Measurements from ENCODE around the gene GOLGA7B. TPM values are rescaled to one million over a fixed set of nuclear protein-coding genes. Genes with fewer than 3 reads are reported as not detected.

Gene GOLGA7B
- total RNA-seq, 3 donors from 2014 or later, result 0.28 to 0.32 (median 0.30) TPM

- ATAC-seq (no peak), DNase-seq (no peak)
- H3K27me3 Mint-ChIP-seq (ENCODE audit: low read depth), result no peaks in the 10 kb centered on the region
- no peaks in the 10 kb centered on the region for H3K9me3 Mint-ChIP-seq
- H3K4me1 Mint-ChIP-seq (ENCODE audit: low read depth), result peaks cover 19% of the 10 kb centered on the region
- no peaks in the 10 kb centered on the region for H3K36me3 Mint-ChIP-seq (ENCODE audit: insufficient read depth)
- H3K4me3 Mint-ChIP-seq, result no peak overlapping the region
Observed at GRCh38 chr10:97844678-97845077, 5.0 kb upstream of the GOLGA7B start.

GRCh38 chr10:97849103-97849686 lies 448 bp upstream of the GOLGA7B start:
- Mint-ChIP-seq H3K4me3 (peak overlapping the region; percentile 85), H3K4me1 (ENCODE audit: low read depth) (peaks cover 35% of the 10 kb centered on the region), H3K27me3 (ENCODE audit: low read depth) (no peaks in the 10 kb centered on the region), H3K9me3 (no peaks in the 10 kb centered on the region), H3K36me3 (ENCODE audit: insufficient read depth) (no peaks in the 10 kb centered on the region)
- DNase-seq (no peak), ATAC-seq (peak; percentile 18 to 33)

GRCh38 chr10:97850446-97850845 lies 803 bp downstream of the GOLGA7B start:
- Mint-ChIP-seq H3K4me1 (ENCODE audit: low read depth) (peaks cover 40% of the 10 kb centered on the region), H3K4me3 (peak overlapping the region; percentile 80), H3K36me3 (ENCODE audit: insufficient read depth) (peaks cover 6% of the 10 kb centered on the region), H3K9me3 (no peaks in the 10 kb centered on the region), H3K27me3 (ENCODE audit: low read depth) (no peaks in the 10 kb centered on the region)
- DNase-seq (no peak), ATAC-seq (peak; percentile 3 to 13)

GRCh38 chr10:97851341-97852001 lies 1.8 kb downstream of the GOLGA7B start:
- H3K4me1 Mint-ChIP-seq (ENCODE audit: low read depth), result peaks cover 40% of the 10 kb centered on the region
- peaks cover 6% of the 10 kb centered on the region for H3K36me3 Mint-ChIP-seq (ENCODE audit: insufficient read depth)
- no peaks in the 10 kb centered on the region for H3K27me3 Mint-ChIP-seq (ENCODE audit: low read depth)
- ATAC-seq, result peak; percentile 34 to 57
- no peaks in the 10 kb centered on the region for H3K9me3 Mint-ChIP-seq
- peak overlapping the region; percentile 40 for H3K4me3 Mint-ChIP-seq
- DNase-seq, result no peak

GRCh38 chr10:97852277-97852676 lies 2.6 kb downstream of the GOLGA7B start:
- Mint-ChIP-seq H3K4me3 (no peak overlapping the region), H3K36me3 (ENCODE audit: insufficient read depth) (peaks cover 6% of the 10 kb centered on the region), H3K27me3 (ENCODE audit: low read depth) (no peaks in the 10 kb centered on the region), H3K9me3 (no peaks in the 10 kb centered on the region), H3K4me1 (ENCODE audit: low read depth) (peaks cover 44% of the 10 kb centered on the region)
- ATAC-seq, result no peak
- DNase-seq, result no peak

- peaks cover 47% of the 10 kb centered on the region for H3K4me1 Mint-ChIP-seq (ENCODE audit: low read depth)
- no peak for ATAC-seq
- no peaks in the 10 kb centered on the region for H3K27me3 Mint-ChIP-seq (ENCODE audit: low read depth)
- no peak overlapping the region for H3K4me3 Mint-ChIP-seq
- no peaks in the 10 kb centered on the region for H3K9me3 Mint-ChIP-seq
- peaks cover 6% of the 10 kb centered on the region for H3K36me3 Mint-ChIP-seq (ENCODE audit: insufficient read depth)
- no peak for DNase-seq
Observed at GRCh38 chr10:97852840-97853405, 3.3 kb downstream of the GOLGA7B start.

- H3K9me3 Mint-ChIP-seq, result no peaks in the 10 kb centered on the region
Observed at GRCh38 chr10:97854743-97855142, 5.1 kb downstream of the GOLGA7B start.

GRCh38 chr10:97858001-97858439 lies 8.4 kb downstream of the GOLGA7B start:
- Mint-ChIP-seq H3K9me3 (no peaks in the 10 kb centered on the region), H3K36me3 (ENCODE audit: insufficient read depth) (peaks cover 15% of the 10 kb centered on the region), H3K4me1 (ENCODE audit: low read depth) (peaks cover 23% of the 10 kb centered on the region), H3K27me3 (ENCODE audit: low read depth) (no peaks in the 10 kb centered on the region), H3K4me3 (no peak overlapping the region)
- DNase-seq (no peak), ATAC-seq (peak; percentile 30 to 56)

More at GRCh38 chr10:97854743-97855142, 5.1 kb downstream of the GOLGA7B start:
- no peak overlapping the region for H3K4me3 Mint-ChIP-seq
- H3K4me1 Mint-ChIP-seq (ENCODE audit: low read depth), result peaks cover 47% of the 10 kb centered on the region
- ATAC-seq (no peak), DNase-seq (no peak)
- no peaks in the 10 kb centered on the region for H3K27me3 Mint-ChIP-seq (ENCODE audit: low read depth)
- H3K36me3 Mint-ChIP-seq (ENCODE audit: insufficient read depth), result peaks cover 7% of the 10 kb centered on the region

- H3K36me3 Mint-ChIP-seq (ENCODE audit: insufficient read depth), result peaks cover 18% of the 10 kb centered on the region
- DNase-seq (no peak), ATAC-seq (peak; percentile 52 to 63)
- no peak overlapping the region for H3K4me3 Mint-ChIP-seq
- H3K27me3 Mint-ChIP-seq (ENCODE audit: low read depth), result no peaks in the 10 kb centered on the region
- no peaks in the 10 kb centered on the region for H3K9me3 Mint-ChIP-seq
- H3K4me1 Mint-ChIP-seq (ENCODE audit: low read depth), result peaks cover 16% of the 10 kb centered on the region
Observed at GRCh38 chr10:97861097-97861750, 11.6 kb downstream of the GOLGA7B start.

- Mint-ChIP-seq H3K27me3 (ENCODE audit: low read depth) (no peaks in the 10 kb centered on the region), H3K4me3 (no peak overlapping the region), H3K4me1 (ENCODE audit: low read depth) (peaks cover 13% of the 10 kb centered on the region), H3K9me3 (no peaks in the 10 kb centered on the region), H3K36me3 (ENCODE audit: insufficient read depth) (peaks cover 18% of the 10 kb centered on the region)
- no peak for DNase-seq
- ATAC-seq, result no peak
Observed at GRCh38 chr10:97861924-97862323, 12.3 kb downstream of the GOLGA7B start.

- no peak for ATAC-seq
Observed at GRCh38 chr10:97863808-97864207, 14.2 kb downstream of the GOLGA7B start.

GRCh38 chr10:97865488-97865887 lies 15.8 kb downstream of the GOLGA7B start:
- Mint-ChIP-seq H3K9me3 (no peaks in the 10 kb centered on the region), H3K4me3 (no peak overlapping the region), H3K27me3 (ENCODE audit: low read depth) (no peaks in the 10 kb centered on the region), H3K4me1 (ENCODE audit: low read depth) (peaks cover 15% of the 10 kb centered on the region), H3K36me3 (ENCODE audit: insufficient read depth) (peaks cover 14% of the 10 kb centered on the region)
- DNase-seq (no peak), ATAC-seq (no peak)

More at GRCh38 chr10:97863808-97864207, 14.2 kb downstream of the GOLGA7B start:
- no peaks in the 10 kb centered on the region for H3K9me3 Mint-ChIP-seq
- H3K4me1 Mint-ChIP-seq (ENCODE audit: low read depth), result peaks cover 4% of the 10 kb centered on the region
- DNase-seq, result no peak
- no peaks in the 10 kb centered on the region for H3K27me3 Mint-ChIP-seq (ENCODE audit: low read depth)
- H3K4me3 Mint-ChIP-seq, result no peak overlapping the region
- peaks cover 18% of the 10 kb centered on the region for H3K36me3 Mint-ChIP-seq (ENCODE audit: insufficient read depth)

- H3K27me3 Mint-ChIP-seq (ENCODE audit: low read depth), result no peaks in the 10 kb centered on the region
- ATAC-seq, result no peak
- DNase-seq, result no peak
- H3K4me3 Mint-ChIP-seq, result no peak overlapping the region
- no peaks in the 10 kb centered on the region for H3K9me3 Mint-ChIP-seq
- H3K36me3 Mint-ChIP-seq (ENCODE audit: insufficient read depth), result peaks cover 9% of the 10 kb centered on the region
- peaks cover 12% of the 10 kb centered on the region for H3K4me1 Mint-ChIP-seq (ENCODE audit: low read depth)
Observed at GRCh38 chr10:97866524-97867219, 17.0 kb downstream of the GOLGA7B start.

- Mint-ChIP-seq H3K4me3 (no peak overlapping the region), H3K36me3 (ENCODE audit: insufficient read depth) (peaks cover 9% of the 10 kb centered on the region), H3K9me3 (no peaks in the 10 kb centered on the region), H3K4me1 (ENCODE audit: low read depth) (peaks cover 12% of the 10 kb centered on the region), H3K27me3 (ENCODE audit: low read depth) (no peaks in the 10 kb centered on the region)
- ATAC-seq (no peak), DNase-seq (no peak)
Observed at GRCh38 chr10:97867220-97867800, 17.7 kb downstream of the GOLGA7B start.
